ENCODE measurements around the gene CIT. TPM values are rescaled to one million over a fixed set of nuclear protein-coding genes. Genes with fewer than 3 reads are reported as not detected.

The CIT gene
- total and polyA plus RNA-seq, 10 of the 15 experiments (the other 5 are each of a cell fraction or from before 2014, with no cell fraction given) = 1.0 to 38.2 (median 14.9) TPM

DNA sequence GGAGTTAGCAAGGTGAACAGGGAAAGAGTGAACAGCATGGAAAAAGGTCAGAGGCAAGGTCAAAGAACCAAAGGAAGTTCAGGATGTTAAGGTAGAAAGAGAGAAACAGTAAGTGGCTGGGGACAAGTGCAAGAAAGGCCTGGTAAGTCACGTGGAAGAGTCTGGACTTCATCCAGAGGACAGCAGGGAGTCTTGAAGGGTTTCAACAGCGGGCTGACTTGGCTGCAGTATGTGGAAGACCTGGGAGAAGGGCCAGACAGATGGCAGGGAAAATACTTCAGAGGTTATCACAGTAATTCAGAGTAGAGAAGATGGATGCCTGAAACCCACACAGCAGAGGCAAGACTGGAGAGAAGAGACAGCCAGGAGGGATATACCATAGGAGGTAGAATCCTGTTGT is 34.0 kb downstream of the CIT start (continued):
- TF ChIP-seq ZBTB4 (CRISPR knock-in tag; IDR thresholded peaks at IDR 0.05) = no peak
- no peak for TF ChIP-seq MEF2B (IDR thresholded peaks at IDR 0.05; ENCODE audit: partially characterized antibody, poor library complexity, severe bottlenecking)
- TF ChIP-seq YY1 (IDR thresholded peaks at IDR 0.05; ENCODE audit: low read depth, low read length) = no peak
- TF ChIP-seq ZNF274 (IDR thresholded peaks at IDR 0.05; ENCODE audit: insufficient read depth, insufficient read length) = no peak
- TF ChIP-seq EED (IDR thresholded peaks at IDR 0.05; ENCODE audit: low read depth) = no peak
- TF ChIP-seq YBX1 (IDR thresholded peaks at IDR 0.05) = no peak
- TF ChIP-seq TCF3 (IDR thresholded peaks at IDR 0.05; ENCODE audit: borderline replicate concordance, insufficient read depth, low read depth, low read length) = no peak
- TF ChIP-seq SIN3A (IDR thresholded peaks at IDR 0.05; ENCODE audit: low read depth, low read length) = no peak
- no peak for TF ChIP-seq CHD1 (IDR thresholded peaks at IDR 0.05; ENCODE audit: low read depth, low read length)

GRCh38 chr12:119842380-119842779 is 34.7 kb downstream of the CIT start:
- Histone ChIP-seq H2AFZ (ENCODE audit: control insufficient read depth, low read depth, low read length) (no peak overlapping the region), H3K4me2 (ENCODE audit: control insufficient read depth, insufficient read depth) (no peak overlapping the region), H3K27me3 (replicated peaks in 1 of 2; ENCODE audit: control insufficient read depth in 2 of 2, insufficient read depth in 2 of 2, low read length in 1 of 2) (no peaks in the 10 kb centered on the region), H3K4me3 (no peak overlapping the region), H3K36me3 (ENCODE audit: control insufficient read depth in 2 of 2, insufficient read depth in 2 of 2, low read length in 1 of 2) (peaks cover 0 to 3% of the 10 kb centered on the region in 2 experiments; a peak in 2 of 4 replicates), H3K9ac (ENCODE audit: control insufficient read depth, insufficient read depth, low read length) (no peak overlapping the region), H3K4me1 (ENCODE audit: control insufficient read depth, insufficient read depth, low read length) (no peaks in the 10 kb centered on the region), H3K9me3 (replicated peaks; ENCODE audit: control insufficient read depth, insufficient read depth, low read length) (no peaks in the 10 kb centered on the region), H4K20me1 (ENCODE audit: control insufficient read depth, insufficient read depth) (no peaks in the 10 kb centered on the region), H3K27ac (ENCODE audit: control insufficient read depth, insufficient read depth) (no peak overlapping the region), H3K79me2 (ENCODE audit: control insufficient read depth, insufficient read depth, low read length) (no peaks in the 10 kb centered on the region)
- RAD21 ChIA-PET (ENCODE audit: unreplicated experiment) = no interaction called here
- 91% methylated on average over 1 of the region's 1 CpG for WGBS (ENCODE audit: insufficient coverage, insufficient replicate concordance, low lambda C conversion rate, missing lambda C conversion rate)
- SMC1A ChIA-PET (ENCODE audit: uncharacterized antibody, unreplicated experiment) = no interaction called here
- no TSS peak for BruUV-seq (replicated peaks)
- intact Hi-C loops (cut with micrococcal nuclease; ENCODE audit: unreplicated experiment) (no loop called here), in situ Hi-C loops (cut with MboI) (no loop called here)
- FAIRE-seq (no peak), DNase-seq (ENCODE audit: low read depth, low spot score) (no peak), ATAC-seq (no peak)
- POLR2A ChIA-PET = interaction anchor here (1.3 kb wide), 1 partner anchor 13 kb away, joined by 4 read pairs; no protein-coding TSS in a partner anchor
- CTCF ChIA-PET = no interaction called here
- TF ChIP-seq FOS (IDR thresholded peaks at IDR 0.05; ENCODE audit: borderline replicate concordance, extremely low read depth, insufficient read length) (no peak), ZBTB11 (CRISPR knock-in tag; IDR thresholded peaks at IDR 0.05) (no peak), HSF1 (IDR thresholded peaks at IDR 0.05; ENCODE audit: low read depth, low read length) (no peak), FOXK2 (IDR thresholded peaks at IDR 0.05) (no peak), USF1 (IDR thresholded peaks at IDR 0.05; ENCODE audit: borderline replicate concordance, extremely low read length, insufficient read depth, low read depth, low read length) (no peak), NFXL1 (IDR thresholded peaks at IDR 0.05; ENCODE audit: borderline replicate concordance) (no peak)
